ENCODE measurements around the gene PROKR1.

Gene PROKR1

GRCh38 chr2:68695971-68696370 is 52.6 kb downstream of the PROKR1 start:
- no peak for DNase-seq (ENCODE audit: extremely low read depth in 1 of 2, low read depth in 1 of 2)

GRCh38 chr2:68696554-68696953 is 53.2 kb downstream of the PROKR1 start:
- DNase-seq (ENCODE audit: extremely low read depth in 1 of 2, low read depth in 1 of 2): no peak

GRCh38 chr2:68698567-68699377 is 55.4 kb downstream of the PROKR1 start:
- DNase-seq (ENCODE audit: extremely low read depth in 1 of 2, low read depth in 1 of 2): no peak

DNA sequence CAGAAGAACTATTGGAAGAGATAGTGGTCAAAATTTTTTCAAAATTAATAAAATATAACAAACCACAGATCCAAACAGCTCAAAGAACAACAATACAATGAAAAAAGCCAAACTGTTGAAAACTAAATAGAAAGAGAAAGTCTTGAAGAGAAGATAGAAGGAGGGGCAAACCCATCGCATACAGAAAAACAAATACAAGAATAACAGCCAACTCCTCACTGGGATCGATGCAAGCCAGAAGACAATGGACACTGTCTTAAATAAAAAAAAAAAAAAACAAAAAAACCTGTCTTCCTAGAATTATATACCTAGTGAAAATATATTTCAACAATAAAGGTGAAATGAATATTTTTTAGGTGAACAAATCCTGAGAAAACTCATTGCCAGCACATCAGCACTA is 57.2 kb downstream of the PROKR1 start:
- no peak for DNase-seq (ENCODE audit: extremely low read depth in 1 of 2, low read depth in 1 of 2)

GRCh38 chr2:68706637-68707036 is 63.3 kb downstream of the PROKR1 start:
- no peak for DNase-seq (ENCODE audit: extremely low read depth in 1 of 2, low read depth in 1 of 2)
